ENCODE results near the gene ZKSCAN8. TPM values are rescaled to one million over a fixed set of nuclear protein-coding genes. Genes with fewer than 3 reads are reported as not detected.

The ZKSCAN8 gene
- total RNA-seq, 1 donor from 2014 or later: 29.5 TPM

- H3K9me3 Mint-ChIP-seq (ENCODE audit: unreplicated experiment): no peaks in the 10 kb centered on the region
- H3K4me1 Mint-ChIP-seq (ENCODE audit: unreplicated experiment): peaks cover 10% of the 10 kb centered on the region
- TF ChIP-seq CTCF (IDR thresholded peaks at IDR 0.05; ENCODE audit: unreplicated experiment): no peak
- no peak overlapping the region for H3K27ac Mint-ChIP-seq (ENCODE audit: unreplicated experiment)
- no peak for DNase-seq (ENCODE audit: low spot score)
- no peaks in the 10 kb centered on the region for H3K27me3 Mint-ChIP-seq (ENCODE audit: unreplicated experiment)
- no peak overlapping the region for H3K4me3 Mint-ChIP-seq (ENCODE audit: unreplicated experiment)
- no peaks in the 10 kb centered on the region for H3K36me3 Mint-ChIP-seq (ENCODE audit: low read depth, unreplicated experiment)
Observed at GRCh38 chr6:28172006-28172405, 30.3 kb downstream of the ZKSCAN8 start.

GRCh38 chr6:28176373-28176772, 34.7 kb downstream of the ZKSCAN8 start:
- Mint-ChIP-seq H3K4me1 (ENCODE audit: unreplicated experiment) (no peaks in the 10 kb centered on the region), H3K27ac (ENCODE audit: unreplicated experiment) (no peak overlapping the region), H3K36me3 (ENCODE audit: low read depth, unreplicated experiment) (no peaks in the 10 kb centered on the region), H3K4me3 (ENCODE audit: unreplicated experiment) (no peak overlapping the region), H3K27me3 (ENCODE audit: unreplicated experiment) (no peaks in the 10 kb centered on the region), H3K9me3 (ENCODE audit: unreplicated experiment) (no peaks in the 10 kb centered on the region)
- TF ChIP-seq CTCF (IDR thresholded peaks at IDR 0.05; ENCODE audit: unreplicated experiment): no peak
- no peak for DNase-seq (ENCODE audit: low spot score)

GRCh38 chr6:28182255-28182654, 40.6 kb downstream of the ZKSCAN8 start:
- Mint-ChIP-seq H3K4me1 (ENCODE audit: unreplicated experiment) (no peaks in the 10 kb centered on the region), H3K4me3 (ENCODE audit: unreplicated experiment) (no peak overlapping the region), H3K36me3 (ENCODE audit: low read depth, unreplicated experiment) (no peaks in the 10 kb centered on the region), H3K9me3 (ENCODE audit: unreplicated experiment) (no peaks in the 10 kb centered on the region), H3K27ac (ENCODE audit: unreplicated experiment) (no peak overlapping the region), H3K27me3 (ENCODE audit: unreplicated experiment) (peaks cover 2% of the 10 kb centered on the region)
- no peak for DNase-seq (ENCODE audit: low spot score)
- TF ChIP-seq CTCF (IDR thresholded peaks at IDR 0.05; ENCODE audit: unreplicated experiment): no peak

GRCh38 chr6:28188111-28188979, 46.7 kb downstream of the ZKSCAN8 start:
- H3K4me3 Mint-ChIP-seq (ENCODE audit: unreplicated experiment): no peak overlapping the region

More at GRCh38 chr6:28188111-28188979, 46.7 kb downstream of the ZKSCAN8 start:
- no peak for DNase-seq (ENCODE audit: low spot score)
- Mint-ChIP-seq H3K4me1 (ENCODE audit: unreplicated experiment) (no peaks in the 10 kb centered on the region), H3K9me3 (ENCODE audit: unreplicated experiment) (peaks cover 11% of the 10 kb centered on the region), H3K27me3 (ENCODE audit: unreplicated experiment) (peaks cover 3% of the 10 kb centered on the region), H3K27ac (ENCODE audit: unreplicated experiment) (no peak overlapping the region), H3K36me3 (ENCODE audit: low read depth, unreplicated experiment) (peaks cover 5% of the 10 kb centered on the region)
- TF ChIP-seq CTCF (IDR thresholded peaks at IDR 0.05; ENCODE audit: unreplicated experiment): no peak
